ENCODE results near the gene PLCXD1. TPM values are rescaled to one million over a fixed set of nuclear protein-coding genes. Genes with fewer than 3 reads are reported as not detected.
"Not testable (repeated sequence)": the region's sequence is repeated elsewhere in the genome, so short reads cannot be mapped to it uniquely, and the experiment has no call there.

The PLCXD1 gene
- total RNA-seq, 1 donor, result 3.3 TPM

- H3K9me3 ChIP-seq (ENCODE audit: low read depth, low read length); H4K20me1 ChIP-seq (ENCODE audit: insufficient read depth, low read length); H3K27ac ChIP-seq (ENCODE audit: low read depth, low read length); H3K4me3 ChIP-seq (ENCODE audit: insufficient read depth, low read length); DNase-seq (ENCODE audit: insufficient read length, low spot score, missing footprints); H3K4me2 ChIP-seq (ENCODE audit: insufficient read depth, low read length); H2AFZ ChIP-seq (ENCODE audit: low read length); H3K27me3 ChIP-seq (ENCODE audit: insufficient read depth, low read length): not testable (repeated sequence)
- peaks cover 15% of the 10 kb centered on the region for H3K79me2 ChIP-seq (ENCODE audit: insufficient read depth, low read length)
- H3K4me1 ChIP-seq (ENCODE audit: insufficient read depth, low read length), result peaks cover 11% of the 10 kb centered on the region
- H3K36me3 ChIP-seq (ENCODE audit: insufficient read depth, low read length), result peaks cover 13% of the 10 kb centered on the region
Measured at GRCh38 chrX:280722-281121, 459 bp upstream of the PLCXD1 start.

- H3K27me3 ChIP-seq (ENCODE audit: insufficient read depth, low read length); H3K9me3 ChIP-seq (ENCODE audit: low read depth, low read length); H3K4me1 ChIP-seq (ENCODE audit: insufficient read depth, low read length); DNase-seq (ENCODE audit: insufficient read length, low spot score, missing footprints); H3K4me3 ChIP-seq (ENCODE audit: insufficient read depth, low read length); H2AFZ ChIP-seq (ENCODE audit: low read length); H4K20me1 ChIP-seq (ENCODE audit: insufficient read depth, low read length); H3K79me2 ChIP-seq (ENCODE audit: insufficient read depth, low read length); H3K27ac ChIP-seq (ENCODE audit: low read depth, low read length): not testable (repeated sequence)
- Histone ChIP-seq H3K36me3 (ENCODE audit: insufficient read depth, low read length) (peaks cover 18% of the 10 kb centered on the region), H3K4me2 (ENCODE audit: insufficient read depth, low read length) (peak overlapping the region; percentile 80)
Measured at GRCh38 chrX:282000-282681, 960 bp downstream of the PLCXD1 start.

GRCh38 chrX:283115-283845 is 2.1 kb downstream of the PLCXD1 start:
- Histone ChIP-seq H3K36me3 (ENCODE audit: insufficient read depth, low read length) (peaks cover 18% of the 10 kb centered on the region), H4K20me1 (ENCODE audit: insufficient read depth, low read length) (peaks cover 9% of the 10 kb centered on the region), H2AFZ (ENCODE audit: low read length) (peak overlapping the region; percentile 97), H3K27me3 (ENCODE audit: insufficient read depth, low read length) (no peaks in the 10 kb centered on the region), H3K27ac (ENCODE audit: low read depth, low read length) (peak overlapping the region; percentile 66), H3K79me2 (ENCODE audit: insufficient read depth, low read length) (peaks cover 10% of the 10 kb centered on the region), H3K9me3 (ENCODE audit: low read depth, low read length) (no peaks in the 10 kb centered on the region), H3K4me2 (ENCODE audit: insufficient read depth, low read length) (peak overlapping the region; percentile 93), H3K4me3 (ENCODE audit: insufficient read depth, low read length) (peak overlapping the region; percentile 83), H3K4me1 (ENCODE audit: insufficient read depth, low read length) (peaks cover 3% of the 10 kb centered on the region)
- no peak for TF ChIP-seq CTCF (IDR thresholded peaks at IDR 0.05; ENCODE audit: extremely low read depth, low read depth, low read length)
- DNase-seq (ENCODE audit: insufficient read length, low spot score, missing footprints), result peak; percentile 99

GRCh38 chrX:285076-285677 is 4.0 kb downstream of the PLCXD1 start:
- Histone ChIP-seq H3K27me3 (ENCODE audit: insufficient read depth, low read length) (no peaks in the 10 kb centered on the region), H3K9me3 (ENCODE audit: low read depth, low read length) (no peaks in the 10 kb centered on the region), H3K27ac (ENCODE audit: low read depth, low read length) (no peak overlapping the region), H4K20me1 (ENCODE audit: insufficient read depth, low read length) (peaks cover 7% of the 10 kb centered on the region), H3K4me2 (ENCODE audit: insufficient read depth, low read length) (no peak overlapping the region), H2AFZ (ENCODE audit: low read length) (no peak overlapping the region), H3K79me2 (ENCODE audit: insufficient read depth, low read length) (peaks cover 5% of the 10 kb centered on the region), H3K4me1 (ENCODE audit: insufficient read depth, low read length) (peaks cover 3% of the 10 kb centered on the region), H3K36me3 (ENCODE audit: insufficient read depth, low read length) (peaks cover 30% of the 10 kb centered on the region), H3K4me3 (ENCODE audit: insufficient read depth, low read length) (no peak overlapping the region)
- DNase-seq (ENCODE audit: insufficient read length, low spot score, missing footprints), result no peak
- no peak for TF ChIP-seq CTCF (IDR thresholded peaks at IDR 0.05; ENCODE audit: extremely low read depth, low read depth, low read length)
